ENCODE measurements around the gene SOX2.

Gene SOX2

GRCh38 chr3:181711325-181712135, at the start of gene SOX2:
Gene SOX2, plus strand, starts transcription at chr3:181711925. Its CDS starts 436 bp downstream, at chr3:181712361.
- FAIRE-seq = no peak

GRCh38 chr3:181683563-181683962, 28.2 kb upstream of the SOX2 start:
- FAIRE-seq = no peak

GRCh38 chr3:181687190-181687589, 24.5 kb upstream of the SOX2 start:
- no peak for FAIRE-seq

GRCh38 chr3:181687731-181688130, 24.0 kb upstream of the SOX2 start:
- no peak for FAIRE-seq

- no peak for FAIRE-seq
Measured at GRCh38 chr3:181689546-181689945, 22.2 kb upstream of the SOX2 start.

GRCh38 chr3:181690769-181691168, 21.0 kb upstream of the SOX2 start:
- FAIRE-seq = no peak

- FAIRE-seq = no peak
Measured at GRCh38 chr3:181691901-181692300, 19.8 kb upstream of the SOX2 start.

GRCh38 chr3:181692311-181693145, 19.2 kb upstream of the SOX2 start:
- FAIRE-seq = no peak

- FAIRE-seq = no peak
Measured at GRCh38 chr3:181693280-181693679, 18.4 kb upstream of the SOX2 start.

GRCh38 chr3:181694805-181695660, 16.7 kb upstream of the SOX2 start:
- no peak for FAIRE-seq

- FAIRE-seq = no peak
Measured at GRCh38 chr3:181695661-181696491, 15.8 kb upstream of the SOX2 start.

- FAIRE-seq = no peak
Measured at GRCh38 chr3:181696626-181697230, 15.0 kb upstream of the SOX2 start.

- no peak for FAIRE-seq
Measured at GRCh38 chr3:181698263-181698954, 13.3 kb upstream of the SOX2 start.

GRCh38 chr3:181699171-181699903, 12.4 kb upstream of the SOX2 start:
- FAIRE-seq = no peak

- FAIRE-seq = no peak
Measured at GRCh38 chr3:181700168-181701087, 11.3 kb upstream of the SOX2 start.

- FAIRE-seq = no peak
Measured at GRCh38 chr3:181701096-181701495, 10.6 kb upstream of the SOX2 start.

GRCh38 chr3:181703601-181704420, 7.9 kb upstream of the SOX2 start:
- no peak for FAIRE-seq

- FAIRE-seq = no peak
Measured at GRCh38 chr3:181704421-181705085, 7.2 kb upstream of the SOX2 start.

Measured in TTC549 (cell line).